SW 1271 (cell line): ENCODE results near the gene POU3F4.

Experiments used
- DNase-seq, 2 experiments: peaks; one replicate each; lab custom pipeline; 2025; lab: John Stamatoyannopoulos, UW

POU3F4 gene

DNA sequence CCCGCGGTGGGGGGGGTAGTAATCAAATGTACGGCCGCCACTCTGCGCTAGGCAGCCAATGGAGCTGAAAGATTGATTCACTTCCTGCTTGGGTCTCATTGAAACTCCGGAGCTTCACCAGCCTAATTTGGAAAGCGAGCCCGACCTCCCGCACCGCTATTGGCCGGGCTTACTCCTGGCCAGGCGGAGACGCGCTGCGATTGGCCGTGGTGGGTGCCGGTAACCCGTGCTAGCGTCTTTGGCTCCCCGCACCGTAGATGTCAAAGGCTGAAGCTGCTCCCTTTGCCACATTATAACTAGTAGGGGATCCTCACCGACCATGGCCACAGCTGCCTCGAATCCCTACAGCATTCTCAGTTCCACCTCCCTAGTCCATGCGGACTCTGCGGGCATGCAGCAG lies at the start of gene POU3F4:
TSS of gene POU3F4 (plus strand) at position 285 of the 400 bp plus-strand sequence. CDS start at position 320, 35 bp downstream.
- no peak for DNase-seq

DNA sequence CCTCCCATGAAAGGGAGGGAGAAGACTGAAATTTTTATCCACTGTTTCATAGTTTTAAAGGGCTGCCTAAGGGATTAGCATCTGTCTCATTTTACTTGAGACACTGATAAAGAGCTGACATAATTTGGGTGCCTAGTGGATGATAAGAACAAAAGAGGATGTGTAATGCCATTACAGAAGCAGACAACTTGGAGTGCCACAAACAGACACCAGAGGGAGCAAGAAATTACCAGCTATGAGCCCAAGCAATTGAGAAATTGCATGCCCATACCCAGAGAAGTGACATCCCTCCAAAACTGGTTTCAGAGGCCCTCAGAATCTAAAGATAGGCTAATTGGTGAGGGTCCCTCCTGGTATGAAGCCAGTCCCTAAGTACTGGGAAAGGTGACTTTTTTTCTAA lies 38.5 kb upstream of the POU3F4 start:
- peak in 1 of 2 experiments; percentile 0 for DNase-seq

DNA sequence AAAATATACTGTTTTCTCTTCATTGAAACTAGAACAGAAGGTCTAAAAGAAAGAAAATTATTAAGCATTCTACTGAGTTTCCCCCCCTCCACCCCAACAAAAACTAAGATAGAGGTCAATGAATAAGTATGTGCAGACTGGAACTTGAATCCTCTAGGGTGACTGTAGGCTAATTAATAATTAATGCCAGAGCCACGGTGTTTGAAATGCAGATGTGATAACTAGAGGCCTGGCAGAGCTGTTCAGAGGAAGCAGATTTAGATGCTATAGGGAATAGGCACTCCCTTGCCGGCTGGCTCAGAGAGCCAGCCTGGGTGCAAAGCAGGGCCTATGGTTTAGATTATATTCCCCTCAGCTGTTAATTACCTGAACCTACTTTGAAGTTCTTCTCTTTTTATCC lies 12.2 kb upstream of the POU3F4 start:
- DNase-seq: no peak

DNA sequence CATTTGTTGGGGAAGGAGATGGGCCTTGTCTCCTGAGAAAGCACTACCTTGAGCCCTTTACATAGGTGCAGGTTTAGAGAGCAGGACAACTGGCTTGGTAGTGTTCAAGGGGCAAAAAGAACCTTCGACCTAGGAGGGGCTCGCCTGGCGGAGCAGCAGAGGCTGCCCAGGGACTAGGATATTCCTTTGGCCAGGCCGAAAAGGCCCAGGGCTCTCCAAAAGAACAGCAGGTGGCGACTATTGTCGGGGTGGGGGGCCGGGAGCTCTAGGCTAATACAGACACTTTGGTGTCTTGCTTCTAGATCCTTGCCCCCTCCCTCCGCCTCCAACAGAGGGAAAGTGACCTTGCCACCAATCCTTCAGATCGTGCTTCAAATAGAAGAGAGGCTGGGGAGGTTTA lies 7.1 kb upstream of the POU3F4 start:
- no peak for DNase-seq

DNA sequence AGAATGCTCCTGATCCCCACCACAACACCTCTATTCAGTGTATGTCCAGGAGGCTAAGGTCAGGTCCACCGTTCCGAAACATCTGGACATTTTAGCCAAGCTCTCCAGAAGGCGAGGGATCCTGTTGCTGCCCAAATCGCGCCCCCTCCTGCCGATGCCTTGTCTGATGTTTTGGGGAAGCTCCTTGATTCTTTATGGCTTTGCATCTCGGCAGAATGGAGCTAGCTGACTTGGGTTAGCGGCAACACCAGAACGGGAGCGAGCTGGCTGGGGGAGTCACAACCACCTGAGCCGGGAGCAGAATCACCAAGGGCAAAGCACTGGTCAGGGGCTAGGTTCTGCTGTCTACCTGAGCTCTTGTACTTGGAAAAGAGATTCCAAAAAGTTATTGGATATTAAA lies 6.6 kb upstream of the POU3F4 start:
- no peak for DNase-seq

DNA sequence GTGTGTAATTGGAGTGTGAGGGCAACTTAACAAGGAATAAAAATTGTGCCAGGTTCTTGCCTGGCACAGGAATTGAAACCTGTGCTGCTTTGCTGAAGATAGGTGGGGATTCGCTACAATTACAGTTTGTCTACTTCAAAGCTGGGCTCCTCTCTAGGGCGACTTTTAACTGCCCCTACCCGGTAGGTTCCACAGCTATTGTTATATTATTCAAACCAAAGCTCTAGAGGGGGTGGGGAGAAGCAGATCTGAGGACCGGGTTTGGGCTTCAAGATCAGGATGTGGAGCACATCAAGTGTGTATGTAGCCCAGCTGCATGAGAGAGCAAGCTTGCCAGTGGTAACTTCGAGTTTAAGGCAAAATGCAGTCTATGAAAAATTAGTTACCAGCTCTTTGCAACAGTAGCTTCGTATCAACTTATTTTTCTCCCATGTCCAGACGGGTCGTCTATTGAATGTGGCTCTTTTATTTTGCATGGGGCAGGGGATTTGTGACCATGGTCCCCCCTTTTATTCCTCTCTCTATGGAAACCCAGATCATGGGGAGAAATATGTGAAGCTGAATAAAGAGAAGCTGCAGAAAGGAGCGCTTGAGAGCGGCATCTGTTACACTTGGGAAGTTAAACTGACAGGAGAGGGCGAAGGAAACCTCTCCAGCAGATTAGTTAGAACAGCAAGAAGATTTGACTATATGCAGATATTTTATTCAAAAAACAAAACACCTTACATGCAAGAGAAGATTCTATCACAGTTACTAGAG lies 3.2 kb upstream of the POU3F4 start:
- no peak for DNase-seq

DNA sequence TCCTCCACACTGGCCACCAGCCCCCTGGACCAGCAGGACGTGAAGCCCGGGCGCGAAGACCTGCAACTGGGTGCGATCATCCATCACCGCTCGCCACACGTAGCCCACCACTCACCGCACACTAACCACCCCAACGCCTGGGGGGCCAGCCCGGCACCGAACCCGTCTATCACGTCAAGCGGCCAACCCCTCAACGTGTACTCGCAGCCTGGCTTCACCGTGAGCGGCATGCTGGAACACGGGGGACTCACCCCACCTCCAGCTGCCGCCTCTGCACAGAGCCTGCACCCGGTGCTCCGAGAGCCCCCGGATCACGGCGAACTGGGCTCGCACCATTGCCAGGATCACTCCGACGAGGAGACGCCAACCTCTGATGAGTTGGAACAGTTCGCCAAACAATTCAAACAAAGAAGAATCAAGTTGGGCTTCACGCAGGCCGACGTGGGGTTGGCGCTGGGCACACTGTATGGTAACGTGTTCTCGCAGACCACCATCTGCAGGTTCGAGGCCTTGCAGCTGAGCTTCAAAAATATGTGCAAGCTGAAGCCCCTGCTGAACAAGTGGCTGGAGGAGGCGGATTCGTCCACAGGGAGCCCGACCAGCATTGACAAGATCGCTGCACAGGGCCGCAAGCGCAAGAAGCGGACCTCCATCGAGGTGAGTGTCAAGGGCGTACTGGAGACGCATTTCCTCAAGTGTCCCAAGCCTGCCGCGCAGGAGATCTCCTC lies 600 bp downstream of the POU3F4 start:
- DNase-seq: no peak

DNA sequence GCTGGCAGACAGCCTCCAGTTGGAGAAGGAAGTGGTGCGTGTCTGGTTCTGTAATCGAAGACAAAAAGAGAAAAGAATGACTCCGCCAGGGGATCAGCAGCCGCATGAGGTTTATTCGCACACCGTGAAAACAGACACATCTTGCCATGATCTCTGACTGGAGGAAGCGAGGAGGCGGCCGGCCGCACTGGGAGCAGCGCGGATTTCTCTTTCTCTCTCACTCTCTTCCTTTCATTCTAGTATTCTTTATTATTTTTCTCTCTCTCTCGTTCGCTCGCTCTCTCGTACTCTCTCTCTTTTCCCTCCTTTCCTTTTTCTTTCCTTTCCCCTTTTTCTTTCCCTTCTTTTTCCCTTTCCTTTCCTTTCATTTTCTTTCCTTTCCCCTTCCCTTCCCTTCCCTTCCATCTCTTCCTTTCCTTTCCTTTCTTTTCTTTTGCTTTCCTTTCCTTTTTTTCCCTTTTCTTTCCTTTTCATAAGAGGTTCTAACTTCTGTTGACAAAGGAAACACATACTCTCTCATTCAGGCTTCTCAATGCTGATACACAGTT lies 1.2 kb downstream of the POU3F4 start:
- no peak for DNase-seq

DNA sequence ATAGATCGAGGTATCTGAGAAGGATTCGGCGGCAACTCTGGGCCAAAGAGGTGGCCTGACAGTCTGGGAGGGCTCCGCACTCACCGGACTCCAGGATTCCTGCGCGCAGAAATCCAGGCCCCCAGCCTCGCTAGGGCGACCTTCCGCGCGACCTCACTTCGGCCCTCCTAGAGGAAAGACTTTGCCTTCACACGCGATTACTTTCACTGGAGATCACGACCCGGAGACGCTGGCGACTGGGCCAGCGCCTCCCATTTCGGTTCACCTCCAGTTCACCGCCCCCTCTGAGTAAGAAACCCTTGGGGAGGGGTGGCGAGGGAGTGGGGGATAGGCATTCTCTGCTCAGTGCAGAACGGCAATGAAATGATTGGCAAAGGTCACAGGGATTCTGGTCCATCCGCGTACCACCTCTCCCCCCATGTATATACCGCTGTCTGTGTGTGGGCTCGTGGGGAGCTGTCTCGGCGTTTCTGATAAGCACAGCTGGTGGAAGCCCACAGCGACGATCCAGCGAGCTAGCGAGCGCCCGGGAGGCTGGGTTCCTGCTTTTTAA lies 2.5 kb downstream of the POU3F4 start:
- no peak for DNase-seq

DNA sequence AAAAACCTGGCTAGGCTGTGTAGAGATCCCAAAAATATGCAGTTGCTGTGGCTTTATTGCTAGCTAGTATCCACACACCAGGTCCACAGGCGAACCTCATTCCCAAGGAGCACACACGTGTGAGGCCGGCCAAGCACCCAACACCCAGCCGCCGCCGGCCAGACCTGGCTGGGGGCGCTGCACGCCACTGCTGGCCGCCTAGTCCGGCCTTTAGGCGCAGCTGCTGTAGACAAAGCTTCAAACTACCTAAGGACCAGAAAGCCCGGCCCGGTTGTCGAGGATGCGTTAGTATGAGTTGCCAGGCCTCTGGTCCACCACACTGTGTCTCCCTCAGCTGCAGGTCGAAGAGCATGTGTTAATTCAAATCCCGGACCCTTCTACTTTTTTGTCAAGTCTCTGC lies 3.1 kb downstream of the POU3F4 start:
- no peak for DNase-seq

DNA sequence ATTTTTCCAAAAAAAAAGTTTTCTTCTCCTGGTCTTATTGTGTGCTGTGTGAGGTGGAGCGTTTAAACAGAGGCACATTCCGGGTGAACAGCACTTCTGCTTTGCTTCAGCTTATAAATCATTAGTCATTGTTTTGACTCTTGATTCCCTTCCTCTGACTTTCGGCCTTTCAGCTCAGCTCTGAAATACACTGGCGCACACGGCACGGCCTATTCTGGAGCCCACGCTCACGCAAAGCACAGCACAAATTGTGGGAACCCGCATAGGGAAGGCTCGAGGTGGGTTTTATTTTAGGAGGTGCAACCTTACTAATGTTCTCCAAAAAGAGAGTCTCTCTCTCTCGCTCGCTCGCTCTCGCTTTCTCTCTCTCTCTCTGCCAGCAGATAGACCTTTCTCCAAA lies 4.0 kb downstream of the POU3F4 start:
- no peak for DNase-seq

DNA sequence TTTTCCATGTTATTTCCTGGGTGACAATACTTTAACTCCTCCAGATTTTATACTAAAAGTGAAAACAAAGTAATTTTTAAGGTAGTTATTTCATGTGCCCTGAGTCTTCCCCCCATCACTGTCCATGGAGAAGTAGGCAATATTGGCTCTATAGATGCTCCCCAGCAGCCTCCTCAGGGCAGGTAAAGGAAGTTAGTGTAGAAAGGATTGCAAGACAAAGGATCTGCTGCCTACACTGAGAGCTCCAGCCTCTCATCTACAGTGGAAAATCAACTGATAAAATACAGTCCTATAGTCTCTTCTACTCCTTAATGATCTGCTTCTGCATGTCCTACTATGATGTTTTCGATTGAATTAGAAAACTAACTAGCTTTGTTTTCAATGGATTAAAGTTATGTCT lies 8.5 kb downstream of the POU3F4 start:
- DNase-seq: no peak

DNA sequence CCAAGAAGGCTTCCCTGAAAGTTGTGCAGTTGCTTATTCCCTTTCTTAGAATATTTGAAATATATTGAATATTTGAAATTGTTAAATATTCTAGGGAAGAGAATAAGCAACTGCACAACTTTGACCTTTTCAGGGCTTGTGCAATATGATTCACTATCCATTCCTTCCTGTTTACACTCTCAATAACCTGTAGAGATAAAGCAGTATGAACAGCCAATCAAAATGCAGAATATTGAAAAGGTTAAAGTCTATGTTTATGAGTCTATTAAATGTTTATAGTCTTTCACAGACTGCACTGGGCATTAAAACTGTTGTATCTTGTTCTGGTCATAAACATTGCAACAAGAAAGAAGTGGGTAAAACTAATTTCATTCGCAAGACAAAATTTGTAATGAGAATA lies 13.8 kb downstream of the POU3F4 start:
- DNase-seq: no peak

DNA sequence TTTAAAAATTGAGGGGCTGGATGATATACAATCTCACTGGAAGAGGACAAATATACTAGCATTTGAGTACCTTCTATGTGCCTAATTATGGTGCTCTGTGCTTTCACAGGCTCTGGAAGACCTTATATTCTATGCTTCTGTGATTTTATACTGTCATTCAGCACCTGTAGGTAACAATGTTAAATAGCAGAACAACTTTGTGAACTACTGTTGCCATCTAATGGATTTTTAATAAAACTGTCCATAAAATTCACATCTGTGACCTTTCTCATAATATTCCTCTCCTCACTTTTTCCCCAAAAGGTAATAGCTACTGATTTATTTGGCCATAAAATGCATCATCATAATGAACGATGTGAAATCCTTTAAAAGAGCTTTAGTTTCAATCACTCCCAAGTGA lies 21.9 kb downstream of the POU3F4 start:
- no peak for DNase-seq

DNA sequence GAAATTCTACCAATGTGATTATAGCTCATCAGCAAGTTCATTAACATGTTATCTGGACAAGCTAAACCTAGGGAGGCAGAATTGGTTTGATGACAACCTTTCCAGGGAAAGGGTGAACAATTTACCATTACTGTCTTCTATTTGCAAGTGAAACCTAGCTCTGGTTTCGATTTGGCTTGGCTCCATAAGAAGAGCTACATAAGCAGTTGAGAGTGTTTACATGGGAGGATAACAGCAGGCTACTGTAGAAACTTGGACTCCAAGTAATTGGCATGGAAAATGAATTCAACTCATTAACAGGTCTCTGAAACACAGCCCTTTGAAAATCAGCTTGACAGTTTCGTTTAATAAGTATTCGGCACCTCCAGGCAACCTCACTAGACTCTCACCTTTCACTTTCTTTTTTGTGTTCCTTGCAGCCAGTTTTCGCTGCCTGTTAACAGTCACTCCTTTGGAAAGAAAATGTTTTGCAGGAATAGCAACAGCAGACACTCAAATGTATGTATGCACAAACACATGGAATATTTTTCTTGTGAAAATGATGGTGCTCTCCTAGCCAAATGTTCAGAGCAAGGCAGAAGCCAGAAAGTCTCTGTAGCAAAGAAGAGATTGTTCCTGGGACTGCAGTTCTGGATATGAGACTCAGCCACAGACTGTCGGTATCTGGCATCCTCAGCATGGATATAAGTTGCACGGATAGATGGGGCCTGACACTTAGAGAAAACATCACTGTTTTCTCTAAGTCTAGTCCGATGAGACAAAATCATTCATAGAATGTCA lies 27.5 kb downstream of the POU3F4 start:
- DNase-seq: no peak
